GM18907 (cell line): ENCODE measurements around the gene BANF1.

Source experiments
- ATAC-seq: cut with Tn5 transposase; IDR thresholded peaks from one replicate; pipeline ENCODE4 v1.9.1; 2021; ENCODE audit warnings: mild to moderate bottlenecking, moderate library complexity; ENCODE audit not compliant: unreplicated experiment

BANF1 gene

DNA sequence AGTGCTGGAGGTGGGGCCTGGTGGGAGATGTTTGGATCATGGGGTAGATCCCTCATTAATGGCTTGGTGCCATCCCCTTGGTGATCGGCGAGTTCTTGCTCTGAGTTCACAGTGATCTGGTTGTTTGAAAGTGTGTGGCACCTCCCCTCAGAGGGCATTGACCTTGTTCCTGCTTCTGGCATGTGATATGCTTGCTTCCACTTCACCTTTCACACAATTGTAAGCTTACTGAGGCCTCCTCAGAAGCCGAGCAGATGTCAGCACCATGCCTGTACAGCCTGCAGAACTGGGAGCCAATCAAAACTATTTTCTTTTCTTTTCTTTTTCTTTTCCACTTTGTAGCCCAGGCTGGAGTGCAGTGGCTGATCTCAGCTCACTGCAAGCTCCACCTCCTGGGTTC lies 35.0 kb downstream of the BANF1 start:
- ATAC-seq: no peak

DNA sequence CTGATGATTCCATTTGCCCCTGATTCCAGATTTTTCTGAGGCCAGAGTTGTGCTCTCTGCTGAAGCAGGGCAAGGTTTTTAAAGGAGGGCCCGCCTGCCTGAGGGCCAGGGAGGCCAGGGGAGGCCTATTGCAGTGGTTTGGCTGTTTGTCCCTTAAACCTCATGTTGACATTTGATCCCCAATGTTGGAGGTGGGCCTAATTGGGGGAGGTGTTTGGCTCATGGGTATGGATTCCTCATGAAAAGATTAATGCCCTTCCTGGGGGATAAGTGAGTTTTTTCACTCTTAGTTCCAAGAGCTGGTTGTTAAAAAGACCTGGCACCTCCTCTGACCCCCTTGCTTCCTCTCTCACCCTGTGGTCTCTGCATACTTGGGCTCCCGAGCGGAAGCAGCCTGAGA lies 37.5 kb downstream of the BANF1 start:
- no peak for ATAC-seq

DNA sequence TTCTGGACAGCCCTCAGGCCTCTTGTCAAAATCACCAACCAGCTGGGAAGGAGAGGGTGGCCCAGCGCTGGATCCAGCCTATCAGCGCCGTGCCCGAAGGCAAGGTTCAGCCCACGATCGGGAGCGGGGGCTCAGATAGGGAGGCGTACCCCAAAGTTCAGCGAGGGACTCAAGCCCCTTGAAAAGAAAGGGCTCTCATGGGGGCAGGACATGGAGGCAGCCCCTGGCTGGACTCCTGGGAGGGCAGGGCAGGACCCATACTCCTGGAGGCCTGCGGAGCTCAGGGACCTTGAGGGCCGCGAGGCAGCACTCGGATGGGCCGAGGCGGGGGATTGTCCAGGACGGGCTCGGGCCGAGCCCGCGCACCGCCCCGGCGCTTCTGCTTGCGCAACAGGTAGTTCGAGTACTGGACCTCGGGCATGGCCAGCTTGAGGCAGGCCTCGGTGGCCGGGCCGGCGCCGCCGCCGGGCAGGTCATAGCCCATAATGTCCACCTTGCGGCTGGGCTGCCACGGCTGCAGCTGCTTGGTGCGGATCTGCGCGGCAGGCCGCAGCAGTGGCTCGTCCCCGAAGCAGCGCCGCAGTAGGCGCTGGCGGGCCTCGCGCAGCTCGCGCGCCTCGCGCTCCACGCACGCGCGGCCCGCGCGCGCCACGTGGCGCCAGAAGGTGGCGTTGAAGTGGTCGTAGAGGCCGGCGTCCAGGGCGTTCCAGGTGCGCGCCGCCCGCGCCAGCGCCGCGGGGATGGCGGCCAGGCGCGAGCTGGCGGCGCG lies 40.1 kb downstream of the BANF1 start:
- no peak for ATAC-seq

- no peak for ATAC-seq
These were observed 40.9 kb downstream of the BANF1 start for GRCh38 chr11:66042996-66043906.

GRCh38 chr11:66044757-66045156 lies 42.5 kb downstream of the BANF1 start:
- ATAC-seq: no peak

DNA sequence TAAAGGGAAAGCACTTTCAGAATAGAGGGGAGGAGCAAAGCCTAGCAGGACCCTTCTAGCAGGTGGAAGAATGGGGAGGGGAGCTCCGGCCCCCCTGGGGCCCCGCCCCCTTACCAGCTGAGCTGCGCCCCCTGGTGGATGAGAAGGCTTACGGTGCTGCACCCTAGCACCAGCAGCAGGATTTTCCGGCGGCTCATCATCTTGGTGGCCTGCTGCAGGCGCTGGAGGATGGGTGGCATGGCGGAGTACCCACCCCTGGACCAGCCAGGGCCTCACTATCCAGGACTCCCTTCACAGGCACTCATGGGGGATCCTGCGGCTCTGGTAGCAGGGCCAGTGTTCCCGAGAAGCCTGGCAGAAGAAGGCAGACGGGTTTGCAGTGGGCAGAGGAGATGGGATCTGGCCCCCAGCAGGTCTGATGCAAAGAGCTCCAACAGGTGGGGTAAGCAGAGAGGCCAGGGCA lies 42.9 kb downstream of the BANF1 start:
- peak; percentile 59 for ATAC-seq

GRCh38 chr11:66046901-66047300 lies 44.6 kb downstream of the BANF1 start:
- ATAC-seq: no peak

DNA sequence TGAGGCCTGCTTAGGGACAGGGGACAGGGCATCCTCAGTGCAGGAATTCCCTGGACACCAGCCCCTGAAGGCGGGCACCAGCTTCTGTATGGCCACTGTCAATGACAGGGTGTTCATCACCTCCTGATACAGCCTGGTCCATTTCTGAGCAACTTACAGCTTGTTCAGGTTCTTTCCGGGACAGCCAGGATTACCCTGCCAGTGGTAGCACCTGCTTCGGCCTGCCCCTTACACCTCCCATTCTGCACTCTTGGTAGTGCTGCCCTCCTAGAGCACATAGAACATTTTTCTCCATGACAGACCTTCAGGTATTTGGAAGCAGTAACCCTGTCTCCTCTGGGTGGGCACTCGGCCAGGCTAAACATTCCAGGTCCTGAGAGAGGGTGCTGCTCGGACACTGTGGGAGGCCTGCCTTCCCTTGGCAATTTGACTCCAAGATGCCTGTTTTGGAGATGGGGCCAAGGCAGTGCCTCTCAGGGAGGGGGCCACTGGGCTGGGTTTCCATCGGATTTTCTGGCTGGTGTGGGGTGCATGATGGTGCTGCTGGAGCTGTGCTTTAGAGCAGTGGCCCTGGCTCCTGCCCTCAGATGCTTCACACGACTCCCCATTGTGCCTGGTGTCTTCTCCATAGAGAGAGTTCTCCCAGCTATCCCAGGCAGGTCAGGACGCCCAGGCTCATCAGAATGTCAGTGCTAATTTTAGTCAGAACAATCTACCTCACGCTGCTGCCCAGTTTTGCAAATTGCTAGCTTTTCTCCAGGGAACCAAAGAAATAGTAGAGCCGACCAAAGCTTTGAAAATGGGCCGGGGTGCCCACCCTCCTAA lies 45.5 kb downstream of the BANF1 start:
- no peak for ATAC-seq

GRCh38 chr11:66048547-66049323 lies 46.4 kb downstream of the BANF1 start, which contains the start of gene GAL3ST3:
Gene GAL3ST3, minus strand, starts transcription at chr11:66049161. Its CDS starts 3,746 bp downstream, at chr11:66045415.
- ATAC-seq: no peak

DNA sequence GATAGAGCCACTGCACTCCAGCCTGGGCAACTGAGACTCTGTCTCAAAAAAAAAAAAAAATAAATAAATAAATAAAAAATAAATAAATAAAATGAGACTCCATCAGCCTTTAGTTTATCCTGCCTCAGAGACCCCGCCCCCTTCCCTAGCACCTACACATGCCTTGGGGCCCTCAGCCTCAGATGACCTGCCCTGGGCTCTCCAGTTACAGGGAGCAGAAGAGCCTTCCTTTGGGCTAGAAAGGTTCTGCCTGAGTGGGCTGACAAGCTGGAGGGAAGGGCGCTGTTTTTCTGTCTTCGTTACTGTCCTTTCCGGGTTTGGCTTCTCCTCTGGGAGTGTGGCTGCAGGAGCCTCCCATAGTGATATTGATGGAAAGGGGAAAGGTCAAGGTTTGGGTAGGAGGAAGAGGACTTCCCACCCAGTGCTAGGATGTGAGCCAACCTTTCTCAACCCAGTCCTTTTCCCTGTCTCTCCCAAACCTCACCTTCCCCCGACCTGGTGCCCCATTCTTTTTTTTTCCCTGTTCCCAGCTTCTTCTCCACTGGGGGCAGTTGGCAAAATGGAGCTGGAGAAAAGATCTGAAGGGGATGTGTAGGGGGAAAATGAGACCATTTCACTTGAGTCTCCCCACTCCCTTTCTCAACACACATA lies 48.4 kb downstream of the BANF1 start:
- ATAC-seq: no peak

- ATAC-seq: no peak
These were observed 49.1 kb downstream of the BANF1 start for GRCh38 chr11:66051371-66051765.

DNA sequence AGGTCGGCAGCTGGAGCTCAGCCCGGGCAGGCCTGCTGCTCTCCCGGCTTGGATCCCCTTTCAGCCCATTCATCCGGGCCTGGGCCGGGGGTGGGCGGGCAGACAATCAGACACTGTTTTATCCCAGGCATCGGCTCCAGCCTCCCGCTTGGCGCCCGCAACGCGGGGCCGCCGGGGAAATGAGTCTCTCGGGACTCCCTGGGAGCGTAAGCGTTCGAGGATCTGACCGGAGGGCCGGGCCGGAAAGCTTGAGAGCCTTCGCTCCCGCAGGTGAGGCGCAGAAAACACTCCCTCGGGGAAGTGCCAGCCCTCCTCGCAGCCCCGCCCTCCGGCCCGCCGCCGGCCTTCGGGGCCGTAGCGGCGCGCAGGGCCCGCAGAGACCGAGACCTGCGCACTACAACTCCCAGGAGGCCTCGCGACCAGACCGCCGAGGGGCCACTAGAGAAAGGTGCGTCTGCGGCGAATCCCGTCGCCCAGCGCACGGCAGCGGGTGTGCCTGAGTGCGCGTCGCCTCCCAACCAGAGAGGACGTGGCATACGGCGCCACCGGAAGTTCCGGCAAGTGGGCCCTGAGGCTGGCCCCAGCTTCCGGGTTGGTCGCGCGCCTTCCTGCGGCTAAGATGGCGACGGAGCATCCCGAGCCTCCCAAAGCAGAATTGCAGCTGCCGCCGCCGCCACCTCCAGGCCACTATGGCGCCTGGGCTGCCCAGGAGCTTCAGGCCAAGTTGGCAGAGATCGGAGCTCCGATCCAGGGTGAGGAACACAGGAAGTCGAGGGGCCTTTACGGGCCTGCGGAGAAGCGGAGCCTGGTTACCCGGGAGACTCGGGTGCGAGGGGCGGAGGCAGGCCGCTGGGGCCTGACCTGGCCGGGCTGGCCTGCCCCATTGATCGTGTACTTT lies 49.7 kb downstream of the BANF1 start, which contains the start of gene SF3B2:
SF3B2 (plus strand) TSS at position 599 of the 898 bp plus-strand sequence; CDS start at position 620, 21 bp downstream.
- ATAC-seq: peak; percentile 89

- ATAC-seq: no peak
These were observed 50.3 kb downstream of the BANF1 start for GRCh38 chr11:66052664-66052982.
